GM19043 (cell line): Measurements from ENCODE around the gene EIF3I.

Experiments used
- ATAC-seq: cut with Tn5 transposase; IDR thresholded peaks from one replicate; pipeline ENCODE4 v1.9.1; 2021; ENCODE audit warnings: low read depth; ENCODE audit not compliant: unreplicated experiment

Gene EIF3I

DNA sequence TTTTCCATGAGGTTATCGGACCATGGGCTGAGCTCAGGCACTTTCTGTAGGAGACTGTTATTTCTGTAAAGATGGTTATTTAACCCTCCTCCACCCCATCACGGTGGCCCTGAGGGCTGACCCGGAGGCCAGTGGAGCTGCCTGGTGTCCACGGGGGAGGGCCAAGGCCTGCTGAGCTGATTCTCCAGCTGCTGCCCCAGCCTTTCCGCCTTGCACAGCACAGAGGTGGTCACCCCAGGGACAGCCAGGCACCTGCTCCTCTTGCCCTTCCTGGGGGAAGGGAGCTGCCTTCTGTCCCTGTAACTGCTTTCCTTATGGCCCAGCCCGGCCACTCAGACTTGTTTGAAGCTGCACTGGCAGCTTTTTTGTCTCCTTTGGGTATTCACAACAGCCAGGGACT is 24.4 kb upstream of the EIF3I start:
- no peak for ATAC-seq

DNA sequence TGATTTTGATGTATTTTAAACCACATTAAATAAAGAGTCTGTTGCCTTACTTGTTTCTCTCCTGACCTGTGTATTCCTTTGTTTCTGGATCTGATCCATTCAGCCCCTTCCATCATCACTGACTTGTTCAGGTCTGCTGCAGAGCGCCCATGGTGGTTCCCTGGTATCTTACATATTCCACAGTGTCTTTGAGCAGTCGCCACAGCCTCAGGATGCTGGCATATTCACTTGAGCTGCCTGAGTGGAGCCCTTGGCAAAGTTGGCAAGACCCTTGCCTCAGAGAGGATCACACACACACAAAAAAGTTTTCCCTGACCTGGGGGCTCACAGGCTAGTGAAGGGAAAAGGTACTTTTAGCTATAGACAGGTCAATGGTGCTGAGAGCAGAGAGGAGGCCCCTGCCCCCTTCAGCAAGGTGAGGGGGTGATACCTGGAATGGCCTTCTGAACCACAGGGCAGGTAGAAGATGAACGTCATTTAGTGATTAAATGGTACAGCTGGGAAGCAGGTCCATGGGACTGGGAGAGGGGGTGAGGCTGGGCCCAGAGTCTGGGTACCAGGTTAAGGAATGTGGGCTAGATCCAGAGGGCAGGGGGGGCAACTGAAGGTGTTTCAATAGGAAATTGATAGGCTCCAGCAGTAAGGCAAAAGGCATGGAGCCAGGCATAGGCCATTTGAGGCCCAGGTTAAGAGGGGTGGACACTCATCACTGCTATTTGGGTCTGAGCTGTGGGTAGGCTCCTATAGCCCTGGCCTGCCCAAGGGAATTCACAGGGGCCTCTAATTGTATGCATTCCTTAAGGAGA is 23.8 kb upstream of the EIF3I start:
- ATAC-seq = no peak

DNA sequence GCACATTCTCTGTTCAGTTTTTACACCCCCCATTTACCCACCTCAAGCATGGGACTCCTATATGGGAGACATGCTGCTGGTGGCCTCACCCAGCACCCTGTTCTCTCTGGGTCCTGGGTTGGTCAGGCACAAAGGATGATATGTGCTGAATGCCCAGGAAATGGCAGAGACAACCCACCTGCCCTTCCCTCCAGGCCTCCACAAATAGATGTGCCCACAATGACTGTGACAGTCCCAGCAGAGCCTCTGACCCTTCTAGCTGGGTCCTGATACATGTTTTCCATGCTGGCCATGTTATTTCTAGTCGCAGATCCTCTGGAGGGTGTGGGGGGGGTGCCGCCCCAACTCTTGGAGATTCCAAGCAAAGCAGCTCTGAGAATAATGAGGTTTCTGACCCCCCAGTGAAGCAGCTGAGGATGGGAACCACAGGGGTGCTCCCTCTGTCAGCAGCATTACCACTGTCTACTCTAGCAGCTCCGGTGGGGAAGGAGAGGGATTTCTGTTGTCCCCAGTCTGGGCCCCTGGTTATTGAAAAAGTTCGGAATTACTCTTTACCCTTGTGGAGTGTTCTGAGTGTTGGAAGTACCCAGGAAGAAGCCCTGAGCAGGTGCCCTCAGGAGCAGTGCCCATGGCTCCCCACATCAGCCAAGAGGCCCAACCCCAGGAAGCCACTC is 23.0 kb upstream of the EIF3I start:
- ATAC-seq = no peak

GRCh38 chr1:32199717-32200072 is 22.5 kb upstream of the EIF3I start:
- ATAC-seq = no peak

GRCh38 chr1:32200226-32201010 is 21.8 kb upstream of the EIF3I start, which contains the start of gene CCDC28B:
TSS of gene CCDC28B (plus strand) at chr1:32200595. CDS start at chr1:32201936, 1,341 bp downstream.
- no peak for ATAC-seq

GRCh38 chr1:32201011-32201855 is 21.0 kb upstream of the EIF3I start:
- ATAC-seq = peak; percentile 45

- ATAC-seq = no peak
These were observed 17.3 kb upstream of the EIF3I start for GRCh38 chr1:32204943-32205361.

DNA sequence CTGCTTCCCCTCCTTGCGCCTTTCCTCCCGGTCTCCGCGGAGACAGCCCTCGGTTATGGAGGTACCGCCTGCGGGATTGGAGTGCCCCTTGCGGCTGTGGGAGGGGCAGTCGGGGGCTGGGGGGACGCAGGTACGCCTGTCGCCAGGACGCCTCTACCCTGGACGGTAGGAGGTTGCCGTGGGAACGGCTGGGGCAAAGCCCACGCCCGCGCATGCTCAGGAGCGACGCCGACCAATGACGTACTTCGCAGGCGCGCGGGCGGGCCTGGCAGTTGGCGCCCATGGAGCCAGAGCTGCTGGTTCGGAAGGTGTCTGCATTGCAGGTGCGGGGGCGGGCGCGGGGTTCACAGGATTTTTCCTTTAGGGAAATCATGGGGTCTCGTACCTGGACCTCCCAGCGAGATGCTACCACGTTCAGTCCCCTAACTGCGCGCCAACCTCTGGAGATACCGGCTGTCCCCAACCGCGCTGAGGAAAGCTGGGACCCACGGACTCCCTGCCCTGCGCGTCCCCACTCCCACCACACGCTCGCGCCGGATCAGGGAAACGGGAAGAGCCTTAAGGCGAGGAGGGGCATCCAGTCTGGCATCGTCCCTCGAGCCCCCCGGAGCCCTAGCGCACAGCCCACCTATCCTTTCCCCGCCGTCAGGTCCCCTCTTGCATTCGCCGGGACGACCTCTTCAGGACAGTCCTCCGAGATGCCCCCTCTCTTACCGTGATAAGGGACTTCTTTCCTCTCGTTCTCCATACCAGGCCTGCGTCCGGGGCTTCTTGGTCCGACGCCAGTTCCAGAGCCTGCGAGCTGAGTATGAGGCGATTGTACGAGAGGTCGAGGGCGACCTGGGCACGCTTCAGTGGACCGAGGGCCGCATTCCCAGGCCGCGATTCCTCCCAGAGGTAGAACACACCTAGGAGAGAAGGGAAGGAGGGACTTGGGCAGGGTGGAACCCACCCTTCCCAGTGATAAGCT is 16.5 kb upstream of the EIF3I start, which contains the start of gene IQCC:
TSS of gene IQCC (plus strand) at position 271 of the 970 bp plus-strand sequence. CDS start at position 282, 11 bp downstream.
- ATAC-seq = peak; percentile 43

DNA sequence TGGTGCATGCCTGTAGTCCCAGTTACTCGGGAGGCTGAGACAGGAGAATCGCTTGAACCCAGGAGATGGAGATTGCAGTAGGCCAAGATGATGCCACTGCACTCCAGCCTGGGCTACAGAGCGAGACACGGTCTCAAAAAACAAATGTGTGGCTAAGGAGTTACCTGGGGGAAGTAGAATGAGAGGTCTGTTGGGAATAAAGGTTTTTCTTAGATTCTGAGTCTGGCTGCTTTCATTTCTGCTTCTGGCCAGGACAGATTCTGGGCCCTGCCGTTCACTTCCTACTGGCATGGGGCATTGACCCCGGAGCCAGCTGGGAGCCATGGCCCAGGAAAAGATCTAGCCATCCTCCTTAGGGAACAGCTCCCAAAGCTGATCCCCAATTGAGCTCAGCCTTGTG is 13.7 kb upstream of the EIF3I start:
- ATAC-seq = no peak

- no peak for ATAC-seq
These were observed 13.3 kb upstream of the EIF3I start, which contains the start of gene DCDC2B for GRCh38 chr1:32208891-32209328. TSS of gene DCDC2B (plus strand) at chr1:32209089. CDS start at chr1:32209094, 5 bp downstream.

DNA sequence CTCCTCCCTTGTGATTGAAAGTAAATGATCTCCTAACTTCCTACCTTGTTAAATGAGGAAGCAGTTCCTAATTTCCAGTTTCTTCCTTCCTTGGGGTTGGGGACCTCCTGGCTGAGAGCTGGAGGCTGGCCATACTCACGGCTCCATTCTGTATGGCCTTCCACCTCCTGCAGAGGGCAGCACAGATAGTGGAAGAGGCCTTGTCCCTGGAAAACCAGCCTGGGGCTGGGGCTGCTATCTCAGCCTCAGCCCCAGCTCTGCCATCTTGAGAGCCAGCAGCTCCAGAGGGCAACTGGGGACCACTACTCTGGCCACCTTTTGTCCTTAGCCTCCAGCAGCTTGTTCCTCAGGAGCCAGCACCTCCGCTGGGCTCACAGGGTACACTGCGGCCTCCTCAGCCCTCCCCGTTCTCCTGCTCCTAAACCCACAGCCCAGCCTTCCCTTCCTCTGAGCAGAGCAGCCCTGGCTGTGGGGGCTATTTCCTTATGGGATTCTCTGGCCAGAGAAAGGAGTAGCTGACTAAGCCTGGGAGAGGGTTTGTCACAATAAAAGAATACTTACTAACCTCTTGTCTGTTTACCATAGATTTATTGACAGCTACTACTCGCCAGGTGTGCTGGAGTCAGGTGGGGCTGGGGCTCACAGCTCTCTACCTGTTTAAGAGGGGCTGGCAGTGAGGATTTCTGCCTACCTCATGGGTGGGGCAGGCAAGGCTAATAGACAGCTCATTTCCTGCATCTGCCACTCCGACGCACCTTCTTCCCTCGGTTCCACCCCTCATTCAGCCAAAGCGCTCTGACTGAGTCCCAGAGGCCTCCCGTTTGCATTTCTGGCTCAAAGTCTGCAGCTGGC is 6.4 kb upstream of the EIF3I start:
- ATAC-seq = no peak

DNA sequence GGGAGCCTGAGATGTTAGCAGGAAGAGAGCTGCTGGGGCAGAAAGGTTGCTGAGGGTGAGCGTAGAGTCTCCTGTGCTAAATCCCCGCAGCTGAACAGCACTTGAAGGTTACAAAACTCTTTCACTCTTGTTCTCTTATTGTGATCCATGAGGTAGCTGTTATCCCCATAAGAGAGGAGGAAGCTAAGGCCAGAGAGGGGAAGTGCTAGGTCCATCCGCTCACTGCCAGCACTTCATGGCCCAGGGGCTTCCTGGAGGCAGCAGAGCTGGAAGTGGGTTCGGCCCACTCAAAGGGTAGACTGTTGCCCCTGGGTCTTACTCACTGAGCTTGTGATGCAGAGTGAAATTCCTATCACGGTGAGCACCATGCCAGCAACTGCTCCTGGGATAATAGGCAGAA is 5.6 kb upstream of the EIF3I start:
- no peak for ATAC-seq

- no peak for ATAC-seq
These were observed 3.2 kb upstream of the EIF3I start for GRCh38 chr1:32219022-32219421.

GRCh38 chr1:32220746-32221580 is 1.2 kb upstream of the EIF3I start:
- no peak for ATAC-seq

DNA sequence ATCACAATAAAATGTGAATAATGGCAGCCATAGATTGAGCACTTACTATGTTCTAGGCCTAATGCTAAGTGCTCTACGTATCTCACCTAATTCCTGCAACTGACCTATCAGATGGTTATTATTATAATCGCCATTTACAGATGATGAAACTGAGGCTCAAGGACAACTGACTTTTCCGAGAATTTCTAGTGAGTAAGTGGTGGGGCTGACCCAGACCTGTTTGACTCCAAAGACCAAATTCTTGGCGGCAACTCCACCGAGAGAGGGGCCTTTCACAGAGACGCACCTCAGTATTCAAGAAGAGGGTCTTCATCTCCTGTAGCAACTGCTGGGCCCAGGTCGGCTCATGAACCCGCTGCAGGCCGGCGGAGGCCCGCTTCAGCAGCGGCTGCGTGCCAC is 627 bp upstream of the EIF3I start:
- ATAC-seq = no peak

DNA sequence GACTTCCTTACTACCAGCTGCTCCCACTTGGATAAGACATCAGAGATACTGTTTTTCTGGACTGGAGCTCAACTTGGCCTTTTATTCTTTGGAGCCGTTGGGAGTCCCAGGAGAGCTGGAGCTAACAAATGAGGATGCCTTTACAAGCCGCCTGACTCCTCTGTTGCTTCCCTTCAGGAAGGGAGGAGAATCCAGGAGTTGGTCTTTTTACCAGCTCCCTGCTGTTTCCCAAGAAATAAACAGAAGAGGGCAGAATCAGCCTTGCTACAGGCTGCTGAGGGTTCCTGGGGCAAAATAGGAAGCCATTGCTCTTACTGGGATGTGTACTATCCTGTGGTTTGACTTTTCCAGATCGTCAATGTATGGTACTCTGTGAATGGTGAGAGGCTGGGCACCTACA is 1.5 kb downstream of the EIF3I start:
- ATAC-seq = no peak

DNA sequence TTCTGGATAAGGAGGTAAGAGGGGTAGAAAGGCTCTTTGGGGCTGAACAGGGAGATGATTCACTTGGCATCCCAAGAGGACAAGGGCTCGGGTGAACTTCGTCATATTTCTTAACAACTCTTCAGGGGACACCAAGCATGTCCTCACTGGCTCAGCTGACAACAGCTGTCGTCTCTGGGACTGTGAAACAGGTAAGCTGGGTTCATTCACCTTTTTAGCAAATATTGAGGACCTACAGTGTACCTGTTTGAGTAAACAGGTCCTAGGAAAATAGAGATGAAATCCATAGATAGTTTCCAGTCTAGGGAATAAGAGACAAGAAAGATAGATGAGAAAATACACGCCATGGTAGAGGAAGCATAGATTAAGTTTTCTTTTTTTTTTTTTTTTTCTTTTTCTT is 2.1 kb downstream of the EIF3I start:
- no peak for ATAC-seq
